Hematopoietic multipotent progenitor cell treated with erythropoietin and hydrocortisone succinate and interleukin-3 and kit ligand, for 15 days (in vitro differentiated cells): ENCODE measurements around the gene ALKBH8.
"Not testable (repeated sequence)": the region's sequence is repeated elsewhere in the genome, so short reads cannot be mapped to it uniquely, and the experiment has no call there.

Experiments used
- DNase-seq: peaks from one replicate; pipeline ENCODE4 v3.0.0-alpha.2; 2015; ENCODE audit warnings: low spot score

ALKBH8 gene, protein sequence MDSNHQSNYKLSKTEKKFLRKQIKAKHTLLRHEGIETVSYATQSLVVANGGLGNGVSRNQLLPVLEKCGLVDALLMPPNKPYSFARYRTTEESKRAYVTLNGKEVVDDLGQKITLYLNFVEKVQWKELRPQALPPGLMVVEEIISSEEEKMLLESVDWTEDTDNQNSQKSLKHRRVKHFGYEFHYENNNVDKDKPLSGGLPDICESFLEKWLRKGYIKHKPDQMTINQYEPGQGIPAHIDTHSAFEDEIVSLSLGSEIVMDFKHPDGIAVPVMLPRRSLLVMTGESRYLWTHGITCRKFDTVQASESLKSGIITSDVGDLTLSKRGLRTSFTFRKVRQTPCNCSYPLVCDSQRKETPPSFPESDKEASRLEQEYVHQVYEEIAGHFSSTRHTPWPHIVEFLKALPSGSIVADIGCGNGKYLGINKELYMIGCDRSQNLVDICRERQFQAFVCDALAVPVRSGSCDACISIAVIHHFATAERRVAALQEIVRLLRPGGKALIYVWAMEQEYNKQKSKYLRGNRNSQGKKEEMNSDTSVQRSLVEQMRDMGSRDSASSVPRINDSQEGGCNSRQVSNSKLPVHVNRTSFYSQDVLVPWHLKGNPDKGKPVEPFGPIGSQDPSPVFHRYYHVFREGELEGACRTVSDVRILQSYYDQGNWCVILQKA

DNA sequence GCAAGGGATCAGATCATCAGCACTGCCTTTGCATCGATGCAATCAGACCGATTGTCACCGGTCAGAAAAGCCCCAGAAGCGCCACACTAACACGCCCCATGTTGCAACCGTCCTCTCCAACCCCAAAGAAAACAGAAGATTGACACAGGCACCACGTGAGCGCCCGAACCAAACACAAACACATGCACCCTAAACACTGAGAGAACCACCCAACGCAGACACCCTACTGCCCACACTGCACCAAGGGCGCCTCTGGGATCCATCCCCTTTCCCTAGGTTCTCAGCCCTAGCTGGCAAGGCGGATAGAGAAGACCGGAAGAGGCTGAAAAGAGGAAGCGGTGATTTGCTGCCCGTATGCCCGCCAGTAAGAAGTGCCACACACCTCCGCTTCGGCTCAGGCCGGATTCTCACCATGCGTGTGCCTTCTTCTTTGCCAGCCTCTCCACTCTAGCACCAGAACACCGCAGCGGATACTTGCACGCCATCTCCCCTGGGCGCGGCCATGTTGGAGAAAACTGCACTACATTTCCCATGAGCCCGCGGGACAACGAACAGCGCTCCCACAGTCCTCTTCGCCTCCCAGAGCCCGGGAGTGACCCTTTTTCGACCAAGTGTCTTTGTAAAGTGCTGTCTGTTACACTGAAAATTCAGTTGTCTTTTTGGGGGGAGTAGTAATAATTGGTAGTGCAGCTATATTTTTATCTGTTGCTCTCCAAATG lies at the start of gene ALKBH8:
TSS of gene ALKBH8 (minus strand) at position 517 of the 719 bp plus-strand sequence. CDS start 4,842 bp downstream, outside the sequence.
- peak; percentile 75 for DNase-seq

DNA sequence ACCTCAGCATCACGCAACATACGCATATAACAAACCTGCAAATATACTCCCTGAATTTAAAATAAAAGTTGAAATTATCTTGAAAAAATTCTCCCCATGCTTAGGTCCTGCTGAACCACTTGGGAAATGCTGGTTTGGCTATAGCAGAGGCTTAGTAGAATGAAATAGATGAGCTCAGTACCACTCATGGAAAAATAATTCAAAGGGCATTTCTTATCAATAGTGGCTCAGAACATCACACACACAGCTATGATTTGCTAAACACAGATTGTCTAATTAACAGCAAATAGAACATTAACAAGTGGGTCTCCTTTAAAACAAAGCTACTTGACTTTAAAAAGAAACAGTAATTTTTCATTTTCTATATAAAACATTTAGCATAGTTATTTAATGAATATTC lies 46.9 kb upstream of the ALKBH8 start:
- DNase-seq, result no peak

DNA sequence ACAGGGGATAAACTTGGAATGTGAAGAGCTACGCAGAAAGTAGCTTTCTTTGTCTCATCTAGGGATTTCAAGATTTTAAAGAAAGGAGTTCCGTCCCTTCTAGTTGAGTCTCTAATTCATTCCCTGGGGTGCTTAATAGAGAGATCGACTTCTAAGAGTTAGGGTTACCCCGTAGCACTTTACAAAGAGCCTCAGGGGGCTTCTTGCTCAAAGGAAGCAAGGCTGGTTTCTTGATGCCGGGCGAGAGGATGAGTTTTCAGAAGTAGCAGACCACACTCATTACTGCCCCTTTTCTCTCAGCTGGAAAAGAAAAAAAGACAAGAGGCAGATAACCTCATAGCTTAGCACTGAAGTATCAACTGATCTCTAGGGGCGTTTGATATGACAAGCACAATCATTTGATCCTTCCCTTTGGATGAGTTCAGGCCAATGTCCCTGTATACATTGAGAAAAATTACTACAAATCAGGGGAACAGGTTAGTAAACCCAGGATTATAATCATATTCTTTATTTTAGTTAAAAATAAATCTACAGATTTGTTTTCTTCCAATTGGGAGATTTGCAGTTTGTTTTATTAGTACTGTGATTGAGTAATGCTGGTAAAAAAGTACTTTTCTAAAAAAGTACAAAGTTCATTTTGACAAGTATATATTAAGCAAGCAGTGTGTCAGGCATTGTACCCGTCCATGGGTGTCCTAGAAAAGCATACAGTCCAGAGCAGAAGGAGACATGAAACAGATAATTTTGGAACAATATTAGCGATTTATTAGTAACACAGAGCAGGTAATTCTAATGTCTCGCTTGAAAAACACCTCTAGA lies 44.1 kb upstream of the ALKBH8 start:
- no peak for DNase-seq

DNA sequence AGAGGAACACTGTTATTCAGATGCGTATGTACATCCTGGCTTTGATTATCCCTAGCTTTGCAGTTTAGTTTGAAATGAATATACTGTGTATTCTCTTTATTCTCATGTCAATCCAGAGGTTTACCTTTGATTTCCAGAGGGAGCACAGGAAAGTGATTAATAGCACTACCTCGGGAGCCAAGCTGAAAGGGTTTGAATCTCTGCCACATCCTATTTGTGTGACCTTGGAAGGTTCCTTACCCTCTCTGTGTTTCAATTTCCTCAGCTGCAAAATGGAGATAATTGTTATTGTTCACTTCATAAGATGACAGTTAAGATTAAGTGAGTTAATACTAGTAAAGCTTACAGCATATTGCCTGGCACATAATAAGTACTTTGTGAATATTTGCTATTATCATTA lies 43.3 kb upstream of the ALKBH8 start:
- no peak for DNase-seq

DNA sequence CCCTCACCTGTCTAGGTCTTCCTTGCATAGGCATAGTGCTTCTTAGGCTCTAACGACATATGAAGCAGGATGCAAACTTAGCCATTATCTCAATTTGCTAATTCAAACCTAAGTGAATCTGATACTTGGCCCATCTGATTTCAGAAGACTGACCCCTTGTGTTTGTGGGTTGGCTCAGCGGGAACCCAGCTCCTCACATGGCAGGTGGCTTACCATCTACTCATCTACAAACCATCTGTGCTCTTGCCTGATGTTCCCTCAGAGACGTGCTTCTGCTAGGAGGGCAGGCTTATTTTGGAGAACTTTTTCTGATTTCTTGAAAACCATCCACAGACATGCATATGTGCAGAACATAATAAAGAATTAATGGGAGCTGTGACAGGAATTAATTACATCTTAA lies 40.6 kb upstream of the ALKBH8 start:
- DNase-seq, result no peak

DNA sequence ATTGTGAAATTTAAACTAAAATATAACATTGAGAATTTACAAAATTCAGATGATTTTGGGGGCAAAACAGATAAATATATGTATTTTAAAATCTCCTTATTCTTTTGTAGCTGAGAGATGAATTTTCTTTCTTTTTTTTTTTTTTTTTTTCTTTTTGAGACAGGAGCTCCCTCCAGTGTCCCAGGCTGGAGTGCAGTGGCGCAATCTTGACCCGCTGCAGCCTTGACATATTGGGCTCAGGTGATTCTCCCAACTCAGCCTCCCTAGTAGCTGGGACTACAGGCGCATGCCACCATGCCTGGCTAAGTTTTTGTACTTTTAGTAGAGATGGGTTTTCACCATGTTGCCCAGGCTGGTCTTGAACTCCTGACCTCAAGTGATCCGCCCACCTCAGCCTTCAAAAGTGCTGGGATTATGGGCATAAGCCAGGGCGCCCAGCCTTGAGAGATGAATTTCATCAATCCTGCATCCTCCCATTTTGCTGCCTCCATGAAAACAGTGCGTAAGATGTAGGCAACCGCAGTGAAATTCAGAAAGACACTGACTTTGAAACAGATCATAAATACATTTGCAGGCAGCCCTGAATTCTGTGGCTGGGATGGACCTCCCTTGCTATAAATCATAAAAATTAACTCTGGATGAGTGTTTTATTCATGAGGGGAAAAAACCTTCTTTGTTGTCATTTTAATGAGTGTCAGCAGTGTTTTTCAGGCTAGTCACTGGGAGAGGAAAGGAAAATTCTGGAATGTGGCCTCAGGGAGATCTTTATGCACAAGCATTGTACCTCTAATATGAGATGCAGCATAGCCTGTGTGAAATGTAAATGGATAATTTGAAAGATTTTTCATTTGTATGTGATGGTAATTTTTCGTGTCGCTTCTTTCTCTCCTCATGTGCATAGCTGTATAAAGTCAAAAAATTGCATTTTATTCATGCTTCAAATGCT lies 39.8 kb upstream of the ALKBH8 start:
- no peak for DNase-seq

DNA sequence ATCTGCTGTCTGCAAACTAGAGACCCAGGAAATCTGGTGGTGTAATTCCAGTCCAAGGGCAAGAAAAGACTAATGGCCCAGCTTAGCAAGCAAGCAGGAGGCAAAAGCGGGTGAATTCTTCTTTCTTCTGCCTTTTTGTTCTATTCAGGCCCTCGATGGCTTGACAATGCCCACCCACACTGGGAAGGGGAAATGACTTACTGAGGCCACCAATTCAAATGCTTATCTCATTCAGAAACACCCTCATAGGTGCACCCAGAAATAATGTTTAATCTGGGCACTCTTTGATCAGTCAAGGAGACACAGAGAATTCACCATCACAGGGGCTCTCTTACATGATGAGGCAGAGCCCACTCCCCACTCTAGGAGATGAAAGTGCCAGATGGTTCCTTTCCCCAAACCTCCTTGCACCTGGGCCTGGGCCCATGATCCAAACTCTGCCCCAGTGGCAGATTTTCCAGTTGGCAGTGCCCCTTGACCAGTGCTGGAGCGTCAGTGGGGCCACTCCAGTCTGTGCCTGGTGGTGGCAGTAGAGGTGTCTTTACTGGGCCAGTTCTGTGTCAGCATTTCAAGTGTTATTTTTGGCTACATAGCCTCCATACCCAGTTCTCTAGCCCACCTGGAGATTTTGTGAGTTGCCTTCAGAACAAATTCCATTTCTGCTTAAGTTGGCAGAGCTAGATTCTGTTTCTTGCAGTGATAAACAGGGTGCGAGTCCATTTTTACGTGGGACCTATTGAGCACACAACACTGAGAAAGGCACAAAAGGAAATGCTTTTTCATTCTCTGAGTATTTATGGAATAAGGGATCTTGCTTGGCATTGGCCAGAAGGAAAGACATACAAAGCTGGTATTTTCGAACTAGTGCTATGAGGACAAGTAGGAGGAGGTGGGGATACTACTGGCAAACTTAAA lies 32.9 kb upstream of the ALKBH8 start:
- DNase-seq, result no peak

DNA sequence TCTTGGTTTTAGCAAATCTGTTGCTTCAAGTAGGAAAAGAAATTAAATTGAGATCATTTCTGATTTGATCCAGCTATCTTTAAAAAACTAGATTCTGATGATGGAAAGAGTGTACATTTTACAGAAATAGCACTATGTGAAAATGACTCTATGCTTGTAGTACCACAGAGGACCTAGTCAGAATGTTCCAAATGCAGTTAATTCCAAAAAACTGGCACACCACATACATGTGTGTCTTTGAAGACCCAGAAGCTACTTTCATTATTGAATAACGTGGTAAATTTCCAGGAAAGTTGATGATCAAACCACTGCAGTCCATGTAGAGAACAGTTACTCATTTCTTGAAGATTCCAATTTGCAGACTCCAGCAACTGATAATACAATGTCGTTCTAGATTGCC lies 29.2 kb upstream of the ALKBH8 start:
- no peak for DNase-seq

DNA sequence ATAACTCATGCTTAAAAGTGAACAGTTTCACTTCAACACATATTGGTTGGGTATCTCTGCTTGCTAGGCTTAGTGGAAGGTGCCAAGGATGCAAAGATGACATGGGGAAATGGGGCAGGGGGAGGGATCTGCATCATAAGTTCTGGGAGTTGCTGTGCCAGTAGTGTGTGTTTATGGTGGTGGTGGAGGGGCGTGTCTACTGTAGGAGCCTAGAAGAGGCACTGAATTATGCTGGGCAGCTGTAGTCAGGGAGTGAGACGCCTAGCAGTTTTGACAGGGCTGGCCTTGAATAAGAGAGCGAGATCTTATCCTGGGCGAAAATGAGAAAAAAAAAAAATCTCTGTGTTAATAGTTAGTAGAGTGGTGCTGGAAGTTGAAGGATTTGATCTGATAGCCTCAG lies 28.4 kb upstream of the ALKBH8 start:
- no peak for DNase-seq

DNA sequence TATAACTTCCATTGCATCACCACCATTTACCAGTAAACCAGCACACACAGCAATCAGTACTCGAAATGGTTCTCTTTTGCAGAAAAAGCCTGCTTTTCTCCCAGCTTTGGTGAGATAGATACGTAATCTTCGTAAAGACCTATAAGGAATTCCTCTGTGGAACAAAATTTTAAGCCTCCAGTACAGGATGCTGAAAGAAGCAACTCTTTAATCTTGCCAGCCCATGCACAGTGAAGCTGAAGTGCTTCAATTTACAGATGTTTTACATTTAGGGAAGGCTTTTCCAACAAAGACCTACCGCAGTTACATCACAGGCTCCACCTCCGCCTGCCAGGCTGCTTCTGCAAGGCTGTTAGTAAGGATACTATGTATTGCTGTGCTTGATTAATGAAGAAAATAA lies 27.3 kb upstream of the ALKBH8 start:
- DNase-seq, result no peak

DNA sequence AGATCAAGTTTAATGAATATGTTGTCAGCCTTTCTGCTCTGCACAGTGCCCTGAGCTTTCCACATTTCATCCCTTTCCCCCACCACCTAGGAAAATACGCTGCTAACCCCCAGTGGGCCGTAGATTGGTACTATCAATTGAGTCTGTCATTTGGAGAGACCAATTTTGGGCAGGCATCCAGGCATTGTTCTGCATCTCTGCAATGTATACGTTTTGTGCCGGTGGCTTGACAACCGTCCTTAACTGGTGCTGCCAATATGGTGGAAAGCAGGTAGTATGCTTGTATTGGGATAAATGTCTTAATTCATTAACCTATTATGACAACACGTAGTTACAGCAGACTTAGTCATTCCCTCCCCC lies 26.7 kb upstream of the ALKBH8 start:
- DNase-seq, result no peak

DNA sequence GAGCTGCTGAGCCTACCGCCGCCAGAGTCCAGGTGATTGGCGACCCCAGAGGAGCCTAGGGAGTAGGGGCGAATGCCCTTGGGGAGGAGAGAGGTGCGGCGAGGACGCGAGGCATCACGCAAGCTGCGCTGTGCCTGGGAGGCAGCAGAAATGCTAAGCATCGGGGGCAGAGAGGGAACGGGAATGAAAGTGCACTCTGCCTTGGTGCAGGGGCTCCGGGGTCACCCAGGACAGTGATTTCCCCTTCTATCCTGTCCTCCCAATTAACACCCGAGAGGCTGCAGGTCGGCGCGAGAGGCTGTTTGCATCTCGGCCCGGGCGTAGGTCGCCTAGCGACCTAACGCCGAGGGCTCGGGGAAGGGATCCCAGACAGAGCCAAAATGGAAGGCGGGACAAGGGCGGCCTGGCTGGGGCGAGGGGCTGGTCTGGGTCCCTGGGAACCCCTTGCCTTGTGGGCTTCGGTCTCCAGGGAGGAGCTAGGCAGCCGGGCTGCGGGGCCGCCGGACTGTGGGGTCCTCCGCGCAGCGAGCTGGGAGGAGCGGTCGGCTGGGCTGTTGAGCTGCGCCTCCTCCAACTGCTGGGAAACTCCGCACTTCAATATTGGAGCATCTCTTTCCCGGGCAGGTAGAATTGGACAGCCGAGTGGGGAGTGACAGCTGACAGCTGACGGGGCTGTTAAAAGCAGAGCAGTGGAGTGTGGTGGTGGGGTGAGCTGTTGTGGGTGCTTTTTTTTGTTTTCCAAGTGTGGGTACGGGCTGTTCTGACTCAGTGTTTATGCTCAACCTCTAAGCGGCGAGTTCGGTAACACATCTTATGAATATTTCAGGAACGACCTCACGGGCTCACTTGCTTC lies 26.1 kb upstream of the ALKBH8 start:
- DNase-seq, result no peak

DNA sequence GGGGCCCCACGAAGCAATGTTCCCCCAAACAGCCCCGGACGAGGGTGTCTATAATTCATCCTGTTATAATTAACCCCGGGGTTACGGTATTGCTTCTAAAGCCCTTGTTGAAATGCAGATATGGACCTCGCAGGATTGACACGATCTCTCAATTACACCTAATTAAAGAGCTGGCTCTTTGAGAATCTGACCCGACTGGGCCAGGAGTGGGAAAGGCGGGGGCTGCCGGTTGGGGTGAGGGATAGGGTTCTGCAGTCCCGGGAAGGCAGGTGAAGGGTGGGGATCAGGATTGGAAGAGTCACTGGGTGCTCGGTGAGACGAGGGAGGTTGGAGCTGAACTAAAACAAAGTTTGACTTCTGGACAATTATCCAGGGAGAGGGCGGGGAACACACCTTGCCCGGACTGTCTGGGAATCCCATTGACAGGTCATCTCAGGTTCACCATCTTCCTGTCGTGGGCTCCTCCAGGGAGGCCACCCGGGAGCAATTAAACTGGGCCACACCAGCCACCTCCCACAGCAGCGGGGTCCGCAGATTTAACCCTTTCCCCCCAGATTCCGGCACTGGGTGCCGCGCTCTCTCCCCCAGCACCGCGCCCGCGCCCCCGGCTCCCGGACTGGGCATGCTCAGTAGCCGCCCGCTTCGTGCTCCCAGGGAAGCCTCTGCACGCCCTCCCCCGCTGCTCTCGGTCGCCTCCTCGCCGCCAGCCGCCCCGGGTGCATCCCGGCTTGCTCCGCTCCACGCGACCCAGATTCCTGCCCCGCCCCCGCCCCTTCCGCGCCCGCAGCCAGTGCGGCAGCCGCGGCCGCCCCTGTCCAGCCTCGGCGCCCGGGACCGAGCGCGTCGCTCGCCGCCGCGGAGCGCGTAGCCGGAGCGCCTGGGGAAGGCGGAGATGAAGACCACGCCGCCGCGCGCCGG lies 25.2 kb upstream of the ALKBH8 start, which contains the start of gene ELMOD1:
TSS of gene ELMOD1 (plus strand) at position 688 of the 918 bp plus-strand sequence. CDS start 27,043 bp downstream, outside the sequence.
- no peak for DNase-seq

DNA sequence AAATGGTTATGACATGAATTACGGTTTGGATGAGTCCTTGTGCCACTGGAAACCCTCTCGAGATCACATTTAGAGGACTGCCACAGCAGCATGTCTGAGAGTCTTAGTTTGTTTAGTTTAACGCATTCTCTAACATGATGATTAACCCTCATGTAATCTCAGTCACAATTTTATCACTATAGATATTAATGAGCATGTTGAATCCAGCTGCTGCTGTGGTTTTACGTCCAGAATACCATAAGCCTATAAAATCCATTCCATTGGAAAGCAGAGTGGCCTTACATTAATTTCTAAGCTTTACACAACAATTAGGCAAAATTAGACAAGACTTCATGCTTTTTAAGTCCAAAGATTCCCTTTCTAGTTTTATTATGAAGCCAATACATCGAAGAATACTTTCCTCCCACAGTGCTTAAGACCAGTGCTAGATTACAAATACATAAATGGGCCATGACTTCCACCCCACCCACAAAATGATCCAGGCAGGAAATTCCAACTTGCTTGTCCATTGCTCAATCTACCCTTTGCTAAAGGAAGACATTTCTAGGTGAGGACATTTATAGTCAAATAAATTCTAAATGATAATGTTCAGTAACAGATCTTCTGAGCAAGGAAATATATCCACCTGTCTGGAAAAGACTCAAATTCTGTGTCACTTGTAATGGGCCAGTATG lies 21.9 kb upstream of the ALKBH8 start:
- DNase-seq, result no peak

DNA sequence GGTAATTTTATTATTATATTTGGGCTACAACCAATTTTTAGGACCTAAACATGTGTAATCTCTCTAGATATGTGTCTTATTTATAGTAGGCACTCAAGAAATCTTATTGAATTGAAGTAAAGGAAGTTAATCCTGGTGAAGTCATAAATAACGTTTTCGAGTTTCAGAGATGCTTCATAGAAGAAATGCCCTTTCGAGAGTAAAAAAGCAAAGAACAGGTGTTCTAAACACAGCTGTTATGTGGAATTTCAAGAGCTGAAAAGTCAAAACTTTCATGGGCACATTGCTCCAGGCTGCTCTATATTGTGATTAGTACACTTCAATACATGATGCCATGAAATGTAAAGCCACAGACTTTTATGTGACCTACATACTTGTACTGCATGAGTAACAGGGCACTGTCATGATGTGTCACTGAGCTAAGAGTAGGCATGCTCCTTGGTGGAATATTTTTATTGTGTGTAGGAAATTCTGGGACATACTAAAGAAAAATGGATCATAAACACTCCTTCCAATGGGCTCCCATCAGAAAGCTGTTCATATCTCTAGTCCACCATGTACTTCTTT lies 18.2 kb upstream of the ALKBH8 start:
- no peak for DNase-seq

DNA sequence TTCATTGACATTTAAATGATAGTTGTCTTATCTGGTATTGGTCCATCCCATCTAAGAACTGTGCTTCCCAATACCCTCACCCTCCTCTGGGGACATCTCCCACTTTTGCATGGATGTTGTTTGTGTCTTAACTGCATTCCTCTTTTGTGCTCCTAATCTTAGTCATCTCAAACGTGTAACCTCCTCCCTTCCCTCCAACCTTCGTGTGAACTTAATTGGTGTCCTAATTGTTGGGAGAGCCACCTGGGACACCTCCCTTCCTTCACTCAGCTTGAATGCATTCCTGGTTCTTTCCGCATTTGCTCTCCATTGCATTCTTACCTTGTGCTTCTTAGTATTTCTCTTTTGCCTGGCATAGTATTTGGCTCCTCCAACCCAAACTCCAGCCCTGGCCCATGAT lies 15.6 kb upstream of the ALKBH8 start:
- DNase-seq, result no peak

DNA sequence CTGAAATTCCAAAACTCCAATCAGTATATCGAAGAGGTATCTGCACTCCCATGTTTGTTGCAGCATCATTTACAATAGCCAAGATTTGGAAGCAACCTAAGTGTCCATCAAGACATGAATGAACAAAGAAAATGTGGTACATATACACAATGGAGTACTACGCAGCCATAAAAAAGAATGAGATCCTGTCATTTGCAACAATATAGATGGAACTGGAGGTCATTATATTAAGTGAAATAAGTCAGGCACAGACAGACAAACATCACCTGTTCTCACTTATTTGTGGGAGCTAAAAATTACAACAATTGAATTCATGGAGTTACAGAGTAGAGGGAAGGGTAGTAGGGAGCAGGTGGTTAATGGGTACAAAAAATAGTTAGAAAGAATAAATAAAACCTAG lies 13.6 kb upstream of the ALKBH8 start:
- not testable (repeated sequence) for DNase-seq
